HG02885 (cell line): ENCODE data around the gene TAL2.

ENCODE experiments used
- ATAC-seq: cut with Tn5 transposase; IDR thresholded peaks from one replicate; pipeline ENCODE4 v1.9.1; 2021; ENCODE audit warnings: mild to moderate bottlenecking; ENCODE audit not compliant: unreplicated experiment, poor library complexity

The TAL2 gene

DNA sequence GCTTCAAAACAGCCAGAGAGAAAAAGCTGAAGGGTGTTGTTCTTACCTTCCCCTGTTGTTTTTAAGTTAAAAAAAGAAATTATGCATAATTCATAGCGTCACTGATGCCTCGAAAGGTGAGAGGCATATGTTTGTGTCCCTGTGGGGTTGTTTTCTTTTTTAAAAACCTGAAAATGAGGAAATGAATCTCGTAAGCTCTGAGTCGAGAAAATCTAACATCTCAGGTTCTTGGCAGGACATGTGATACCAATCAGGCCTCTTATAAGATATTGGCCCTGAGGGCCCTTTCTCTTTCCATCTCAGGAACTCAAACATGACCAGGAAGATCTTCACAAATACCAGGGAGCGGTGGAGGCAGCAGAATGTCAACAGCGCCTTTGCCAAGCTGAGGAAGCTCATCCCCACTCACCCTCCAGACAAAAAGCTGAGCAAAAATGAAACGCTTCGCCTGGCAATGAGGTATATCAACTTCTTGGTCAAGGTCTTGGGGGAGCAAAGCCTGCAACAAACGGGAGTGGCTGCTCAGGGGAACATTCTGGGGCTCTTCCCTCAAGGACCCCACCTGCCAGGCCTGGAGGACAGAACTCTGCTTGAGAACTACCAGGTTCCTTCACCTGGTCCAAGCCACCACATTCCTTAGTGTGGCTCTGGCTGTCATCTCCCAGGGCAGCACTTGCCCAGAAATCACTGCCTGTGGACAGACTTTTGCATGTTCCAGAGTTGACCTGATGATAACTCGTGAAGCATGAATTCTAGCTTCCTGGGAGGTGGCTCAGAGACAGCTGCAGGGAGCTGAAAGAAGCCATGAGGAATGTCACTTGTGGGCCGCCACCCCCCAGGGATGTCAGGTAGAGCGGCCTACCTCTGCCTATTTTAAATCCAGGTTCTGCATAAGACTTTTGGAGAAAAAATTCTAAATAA is at the start of gene TAL2:
Gene TAL2, plus strand, starts transcription at position 274 of the 921 bp plus-strand sequence. Its CDS starts 40 bp downstream, at position 314.
- ATAC-seq: peak; percentile 73

GRCh38 chr9:105621001-105621400 is 41.3 kb upstream of the TAL2 start:
- no peak for ATAC-seq

DNA sequence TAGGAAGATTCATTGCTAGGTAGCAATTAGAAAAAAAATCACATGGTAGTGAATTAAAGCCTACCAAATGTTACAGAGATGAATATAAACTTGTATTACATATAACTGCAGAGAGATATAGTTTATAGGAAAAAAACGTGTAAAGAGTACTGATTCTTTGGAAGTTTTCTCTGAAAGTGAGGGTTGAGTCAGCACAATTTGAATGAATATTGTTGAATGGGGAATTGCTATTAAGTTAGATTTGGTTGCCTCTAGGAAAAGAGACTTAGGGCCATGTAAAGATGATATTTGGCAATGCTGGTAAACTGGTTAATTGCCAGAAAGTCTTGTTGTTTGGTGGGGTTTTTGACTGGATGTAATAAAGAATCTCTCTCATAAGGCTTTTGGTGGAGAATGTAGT is 37.2 kb upstream of the TAL2 start:
- no peak for ATAC-seq

GRCh38 chr9:105632807-105633206 is 29.4 kb upstream of the TAL2 start:
- ATAC-seq: no peak

DNA sequence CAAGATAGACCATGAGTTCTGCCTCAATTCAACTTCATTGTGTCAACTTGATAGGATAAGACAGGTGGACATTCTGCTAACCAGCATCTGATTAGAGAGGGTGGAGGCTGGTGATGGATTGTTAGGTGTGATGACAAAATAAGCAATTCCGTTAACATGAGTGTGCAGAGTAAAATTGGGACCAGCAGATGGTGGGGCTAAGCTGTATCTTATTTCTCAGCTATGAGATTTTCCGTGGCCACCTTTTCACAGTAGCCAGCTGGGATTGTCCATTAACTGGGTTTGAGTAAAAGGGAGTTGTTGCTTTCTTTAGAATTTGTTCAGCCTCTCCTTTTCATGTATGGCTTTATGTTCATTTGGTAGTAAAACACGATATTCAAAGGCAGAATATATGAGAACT is 28.8 kb upstream of the TAL2 start:
- no peak for ATAC-seq

DNA sequence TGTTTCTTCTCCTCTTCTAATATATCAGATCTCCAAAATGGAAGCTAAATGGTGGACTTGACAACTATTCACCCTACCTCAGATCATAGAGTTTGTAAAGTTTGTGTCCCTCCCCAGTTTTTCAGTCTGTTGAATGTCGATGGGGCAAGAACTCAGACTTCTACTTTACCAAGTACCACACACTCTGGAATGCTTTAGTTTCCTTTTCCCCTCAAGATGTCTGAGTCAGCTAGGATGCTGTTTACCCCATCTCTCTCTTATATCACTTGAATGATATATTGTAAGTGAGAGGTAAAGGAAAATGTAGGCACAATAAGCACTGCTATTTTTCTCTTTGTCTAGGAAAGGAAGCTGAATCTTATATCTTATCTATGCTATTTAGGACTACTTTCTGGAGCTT is 25.9 kb upstream of the TAL2 start:
- ATAC-seq: no peak

- no peak for ATAC-seq
These were observed 24.4 kb upstream of the TAL2 start for GRCh38 chr9:105637787-105638395.

- ATAC-seq: no peak
These were observed 22.3 kb upstream of the TAL2 start for GRCh38 chr9:105639936-105640335.

- ATAC-seq: no peak
These were observed 18.5 kb upstream of the TAL2 start for GRCh38 chr9:105643795-105644194.

- no peak for ATAC-seq
These were observed 15.2 kb upstream of the TAL2 start for GRCh38 chr9:105646879-105647594.

- no peak for ATAC-seq
These were observed 14.5 kb upstream of the TAL2 start for GRCh38 chr9:105647595-105648349.

DNA sequence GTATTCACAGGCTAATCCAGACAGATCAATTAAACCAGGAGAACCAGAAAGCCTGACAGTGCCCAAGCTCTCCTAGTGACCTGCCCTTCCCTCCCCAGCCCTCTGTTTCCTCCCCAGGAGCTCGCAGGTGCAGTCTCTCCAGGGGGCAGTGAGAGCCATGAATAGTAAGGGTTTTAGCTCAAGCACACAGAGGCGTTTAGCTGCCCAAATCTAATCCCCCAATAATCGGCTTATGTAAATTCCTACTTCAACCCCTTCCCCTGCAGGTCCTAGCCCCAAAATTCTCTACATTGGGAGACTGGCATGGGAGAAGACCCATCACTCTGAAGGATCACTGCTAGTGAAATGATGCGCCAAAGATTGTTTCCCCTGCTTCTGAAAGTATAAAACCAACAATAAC is 10.5 kb upstream of the TAL2 start:
- ATAC-seq: no peak

- peak; percentile 81 for ATAC-seq
These were observed 5.9 kb upstream of the TAL2 start for GRCh38 chr9:105656131-105656921.

DNA sequence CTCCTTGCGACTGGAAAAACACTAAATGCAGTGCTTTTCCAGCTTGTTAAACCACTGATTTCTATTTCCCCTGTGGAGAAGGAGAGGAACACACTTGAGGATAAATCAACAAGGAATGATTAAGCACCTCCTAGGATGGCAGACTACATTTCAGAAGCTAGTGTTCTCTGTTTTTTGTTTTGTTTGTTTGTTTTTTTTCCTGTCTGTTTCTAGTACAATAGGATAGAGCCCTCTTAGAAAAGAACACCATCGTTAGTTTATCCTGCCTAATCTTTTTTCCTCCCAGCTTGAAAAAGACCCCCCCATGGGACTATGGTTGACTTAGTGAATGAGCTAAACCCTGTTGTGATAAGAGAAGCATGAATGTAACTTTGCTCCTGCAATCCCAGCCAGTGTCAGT is 3.9 kb upstream of the TAL2 start:
- ATAC-seq: no peak

DNA sequence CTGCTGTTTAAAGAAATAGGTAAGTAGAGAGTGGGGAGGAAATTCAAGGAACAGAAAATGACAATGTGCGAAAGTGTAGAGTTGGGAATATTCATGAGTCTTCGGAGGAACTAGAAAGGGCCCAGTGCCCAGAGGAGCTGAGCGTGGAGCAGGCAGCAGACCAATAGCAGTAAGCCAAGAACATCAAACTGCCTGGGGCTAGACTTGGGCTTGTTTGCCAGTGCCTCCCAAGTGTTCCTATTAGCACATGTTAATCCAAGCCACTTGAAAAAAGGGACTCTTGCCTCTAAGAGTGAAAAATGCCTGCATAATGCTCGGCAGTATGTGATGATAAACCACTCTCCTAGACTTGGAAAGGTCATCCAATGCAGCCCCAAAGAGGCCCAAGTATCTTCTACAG is 1.2 kb upstream of the TAL2 start:
- no peak for ATAC-seq

GRCh38 chr9:105663914-105664313 is 1.7 kb downstream of the TAL2 start:
- ATAC-seq: no peak

DNA sequence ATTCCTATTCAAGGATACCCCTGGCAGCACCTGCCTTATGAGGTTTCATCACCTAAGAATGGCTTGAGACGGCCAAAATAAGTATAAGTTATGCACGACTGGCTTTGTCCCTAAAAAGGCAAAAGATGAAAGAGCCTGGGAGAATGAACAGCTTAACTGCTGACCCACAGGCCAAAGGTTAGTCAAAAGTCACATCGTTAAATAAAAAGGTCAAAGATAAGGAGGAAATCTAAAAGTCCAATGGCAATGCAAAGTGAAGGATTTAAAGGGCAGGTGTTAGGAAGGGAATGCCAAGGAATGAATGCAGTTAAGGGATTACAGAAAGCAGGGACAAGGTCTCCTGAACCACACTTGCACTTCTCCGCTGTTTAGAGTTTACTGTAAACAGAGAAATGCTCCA is 5.6 kb downstream of the TAL2 start:
- ATAC-seq: no peak

DNA sequence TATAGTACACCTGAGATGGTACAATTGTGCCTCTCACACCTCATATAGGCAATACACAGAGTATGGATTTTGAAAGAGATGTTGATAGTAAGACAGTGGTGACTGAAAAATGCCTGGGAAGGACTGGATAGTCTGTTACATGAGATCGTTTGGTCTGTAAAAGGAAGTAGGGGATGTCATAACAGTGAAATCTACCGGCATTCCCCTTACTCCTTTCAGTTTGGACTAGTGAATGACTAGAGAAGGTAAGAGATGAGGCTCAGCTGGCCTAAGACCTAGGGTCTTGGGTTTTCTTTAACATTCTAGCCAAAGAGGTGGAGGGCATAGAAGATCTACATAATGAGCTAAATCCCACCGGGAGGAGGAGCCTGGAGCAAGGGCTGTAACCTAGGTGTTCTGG is 8.1 kb downstream of the TAL2 start:
- ATAC-seq: no peak

DNA sequence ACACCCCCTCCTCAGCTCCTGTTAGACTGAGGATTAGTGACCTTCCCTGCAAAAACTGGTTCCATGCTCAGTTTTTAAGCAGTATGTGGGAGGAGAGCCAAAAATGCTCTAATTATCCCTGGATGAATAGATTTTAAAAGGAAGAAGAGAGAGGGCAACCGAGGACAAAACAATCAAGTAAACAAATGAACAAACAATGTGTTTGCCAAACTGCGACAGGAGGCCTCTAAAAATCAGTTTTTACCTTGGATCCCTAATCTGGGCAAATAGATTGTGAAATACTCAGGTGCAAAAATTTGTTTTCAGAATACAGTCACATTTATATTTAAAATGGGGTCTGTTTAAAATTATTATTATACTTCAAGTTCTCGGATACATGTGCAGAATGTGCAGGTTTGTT is 8.5 kb downstream of the TAL2 start:
- no peak for ATAC-seq
